GM12801 (cell line): ENCODE measurements around the gene TJAP1.

Experiments used
- TF ChIP-seq, protein P1 (sequence below): IDR thresholded peaks from one replicate; pipeline ENCODE4 v1.5.1; 2011; ENCODE audit warnings: control low read depth; ENCODE audit not compliant: insufficient read length; ENCODE audit errors: extremely low read depth

TJAP1 gene

GRCh38 chr6:43445576-43445975, 31.8 kb upstream of the TJAP1 start:
- TF ChIP-seq, protein P1, sequence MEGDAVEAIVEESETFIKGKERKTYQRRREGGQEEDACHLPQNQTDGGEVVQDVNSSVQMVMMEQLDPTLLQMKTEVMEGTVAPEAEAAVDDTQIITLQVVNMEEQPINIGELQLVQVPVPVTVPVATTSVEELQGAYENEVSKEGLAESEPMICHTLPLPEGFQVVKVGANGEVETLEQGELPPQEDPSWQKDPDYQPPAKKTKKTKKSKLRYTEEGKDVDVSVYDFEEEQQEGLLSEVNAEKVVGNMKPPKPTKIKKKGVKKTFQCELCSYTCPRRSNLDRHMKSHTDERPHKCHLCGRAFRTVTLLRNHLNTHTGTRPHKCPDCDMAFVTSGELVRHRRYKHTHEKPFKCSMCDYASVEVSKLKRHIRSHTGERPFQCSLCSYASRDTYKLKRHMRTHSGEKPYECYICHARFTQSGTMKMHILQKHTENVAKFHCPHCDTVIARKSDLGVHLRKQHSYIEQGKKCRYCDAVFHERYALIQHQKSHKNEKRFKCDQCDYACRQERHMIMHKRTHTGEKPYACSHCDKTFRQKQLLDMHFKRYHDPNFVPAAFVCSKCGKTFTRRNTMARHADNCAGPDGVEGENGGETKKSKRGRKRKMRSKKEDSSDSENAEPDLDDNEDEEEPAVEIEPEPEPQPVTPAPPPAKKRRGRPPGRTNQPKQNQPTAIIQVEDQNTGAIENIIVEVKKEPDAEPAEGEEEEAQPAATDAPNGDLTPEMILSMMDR, result no peak

GRCh38 chr6:43447604-43448003, 29.8 kb upstream of the TJAP1 start:
- TF ChIP-seq, protein P1, result no peak

- TF ChIP-seq, protein P1, result no peak
These were observed 28.5 kb upstream of the TJAP1 start for GRCh38 chr6:43448916-43449315.

DNA sequence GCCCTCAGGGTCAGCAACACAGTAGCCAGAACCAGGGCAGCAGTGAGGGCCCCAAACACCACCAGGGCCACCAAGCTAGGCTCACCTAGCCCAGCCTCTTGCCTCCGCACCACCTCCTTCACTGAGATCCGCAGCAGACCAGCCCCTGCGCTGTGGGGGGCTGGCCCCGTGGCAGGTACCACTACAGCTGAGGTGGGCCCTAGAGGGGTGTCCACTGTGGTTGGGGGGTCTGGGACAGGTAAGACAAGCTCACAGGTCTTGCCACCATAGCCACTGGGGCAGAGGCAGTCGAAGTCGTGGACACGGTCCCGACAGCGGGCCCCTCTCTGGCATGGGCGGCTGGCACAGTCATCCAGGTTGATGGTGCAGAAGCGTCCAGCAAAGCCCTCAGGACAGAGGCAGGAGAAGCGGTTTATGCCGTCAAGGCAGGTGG, 26.7 kb upstream of the TJAP1 start:
- TF ChIP-seq, protein P1, result no peak

- TF ChIP-seq, protein P1, result no peak
These were observed 26.0 kb upstream of the TJAP1 start for GRCh38 chr6:43451348-43451747.

DNA sequence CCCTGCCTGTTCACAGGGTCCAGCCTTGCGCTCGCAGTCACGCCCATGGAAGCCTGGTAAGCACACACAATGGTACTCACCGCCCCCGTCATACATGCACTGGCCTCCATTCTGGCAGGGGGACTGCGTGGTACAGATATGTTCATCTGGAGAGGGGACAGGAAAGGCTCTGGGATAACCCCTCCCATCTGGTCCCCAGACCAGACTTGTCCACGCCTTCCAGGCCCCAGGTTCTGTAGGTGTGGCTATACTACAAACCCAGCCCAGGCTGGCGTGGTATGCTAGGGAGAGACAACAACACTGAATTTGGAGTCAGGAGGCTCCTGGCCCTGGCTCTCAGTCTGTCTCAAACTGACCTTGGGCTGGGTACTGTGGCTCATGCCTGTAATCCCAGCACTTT, 25.4 kb upstream of the TJAP1 start:
- TF ChIP-seq, protein P1, result no peak

DNA sequence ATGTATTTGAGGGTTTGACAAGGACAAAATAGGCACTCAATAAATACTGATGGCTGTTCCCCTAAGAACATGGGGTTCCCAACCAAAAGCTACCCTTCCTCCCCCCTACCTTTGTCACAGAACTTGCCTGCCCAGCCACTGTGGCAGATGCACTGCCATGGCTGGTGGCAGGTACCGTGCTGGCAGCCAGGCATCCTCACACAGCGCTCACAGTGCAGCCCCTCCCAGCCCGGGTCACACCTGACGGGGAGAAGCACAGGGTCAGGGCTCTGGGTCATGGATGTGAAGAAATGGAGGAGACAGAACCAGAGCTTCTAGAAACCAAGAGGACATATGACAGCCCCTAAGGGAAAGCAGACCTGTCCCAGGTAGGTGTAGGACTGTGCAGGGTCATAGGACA, 24.5 kb upstream of the TJAP1 start:
- TF ChIP-seq, protein P1, result no peak

GRCh38 chr6:43453831-43454230, 23.5 kb upstream of the TJAP1 start:
- TF ChIP-seq, protein P1, result no peak
